ENCODE data around the gene RBM4. TPM values are rescaled to one million over a fixed set of nuclear protein-coding genes. Genes with fewer than 3 reads are reported as not detected.

The RBM4 gene
- total RNA-seq, 2 donors from 2014 or later, result 105 to 137 TPM

DNA sequence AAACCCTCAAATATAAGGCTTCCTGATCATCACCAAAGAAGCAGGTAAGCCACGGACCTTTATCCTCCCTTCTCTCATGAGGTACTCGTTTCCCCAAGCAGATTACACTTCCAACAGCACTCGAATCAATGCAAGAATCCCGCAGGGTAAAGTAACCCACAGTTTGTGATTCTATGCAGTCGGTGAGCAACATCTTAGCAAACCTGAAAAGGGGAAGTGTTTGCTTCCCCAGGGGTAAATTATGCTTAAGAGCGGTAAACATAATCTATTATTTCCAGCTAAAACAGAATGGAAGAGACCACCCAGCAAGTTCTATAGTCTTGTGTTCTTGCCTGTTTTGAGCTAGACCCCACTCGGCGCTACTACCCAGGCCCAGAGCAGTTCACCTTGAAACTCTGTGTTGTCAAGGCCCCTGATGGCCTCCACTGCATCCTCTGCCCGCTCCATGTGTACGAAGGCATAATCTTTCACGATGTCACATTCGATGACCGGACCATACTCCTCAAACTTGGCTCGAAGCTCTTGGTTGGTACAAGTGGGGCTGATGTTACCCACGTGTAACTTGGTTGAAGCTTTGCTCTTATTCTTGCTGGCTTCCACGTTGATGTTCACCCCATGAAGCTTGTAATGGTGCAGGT is 37.9 kb downstream of the RBM4 start:
- H3K9me3 ChIP-seq, result no peaks in the 10 kb centered on the region
- peak overlapping the region; percentile 53 to 61 for H3K4me3 ChIP-seq
- peaks cover 8% of the 10 kb centered on the region for H3K4me1 ChIP-seq (replicated peaks)
- intact Hi-C loops (cut with DNase I), result loop anchor here (5.0 kb wide), 3 partner anchors 39 to 199 kb away; partner anchors contain the start of genes CCDC87, CCS and RBM4
- TF ChIP-seq POLR2AphosphoS5 (IDR thresholded peaks at IDR 0.05), result no peak
- TF ChIP-seq POLR2A (IDR thresholded peaks at IDR 0.05), result no peak
- TF ChIP-seq, protein P1, sequence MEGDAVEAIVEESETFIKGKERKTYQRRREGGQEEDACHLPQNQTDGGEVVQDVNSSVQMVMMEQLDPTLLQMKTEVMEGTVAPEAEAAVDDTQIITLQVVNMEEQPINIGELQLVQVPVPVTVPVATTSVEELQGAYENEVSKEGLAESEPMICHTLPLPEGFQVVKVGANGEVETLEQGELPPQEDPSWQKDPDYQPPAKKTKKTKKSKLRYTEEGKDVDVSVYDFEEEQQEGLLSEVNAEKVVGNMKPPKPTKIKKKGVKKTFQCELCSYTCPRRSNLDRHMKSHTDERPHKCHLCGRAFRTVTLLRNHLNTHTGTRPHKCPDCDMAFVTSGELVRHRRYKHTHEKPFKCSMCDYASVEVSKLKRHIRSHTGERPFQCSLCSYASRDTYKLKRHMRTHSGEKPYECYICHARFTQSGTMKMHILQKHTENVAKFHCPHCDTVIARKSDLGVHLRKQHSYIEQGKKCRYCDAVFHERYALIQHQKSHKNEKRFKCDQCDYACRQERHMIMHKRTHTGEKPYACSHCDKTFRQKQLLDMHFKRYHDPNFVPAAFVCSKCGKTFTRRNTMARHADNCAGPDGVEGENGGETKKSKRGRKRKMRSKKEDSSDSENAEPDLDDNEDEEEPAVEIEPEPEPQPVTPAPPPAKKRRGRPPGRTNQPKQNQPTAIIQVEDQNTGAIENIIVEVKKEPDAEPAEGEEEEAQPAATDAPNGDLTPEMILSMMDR (IDR thresholded peaks at IDR 0.05), result no peak
- DNase-seq (ENCODE audit: low spot score), result no peak
- no peaks in the 10 kb centered on the region for H3K27me3 ChIP-seq (replicated peaks; ENCODE audit: insufficient read depth)
- 44% methylated on average over 16 of the region's 16 CpGs for whole genome bisulfite sequencing
- H3K27ac ChIP-seq, result no peak overlapping the region
- no peaks in the 10 kb centered on the region for H3K36me3 ChIP-seq

DNA sequence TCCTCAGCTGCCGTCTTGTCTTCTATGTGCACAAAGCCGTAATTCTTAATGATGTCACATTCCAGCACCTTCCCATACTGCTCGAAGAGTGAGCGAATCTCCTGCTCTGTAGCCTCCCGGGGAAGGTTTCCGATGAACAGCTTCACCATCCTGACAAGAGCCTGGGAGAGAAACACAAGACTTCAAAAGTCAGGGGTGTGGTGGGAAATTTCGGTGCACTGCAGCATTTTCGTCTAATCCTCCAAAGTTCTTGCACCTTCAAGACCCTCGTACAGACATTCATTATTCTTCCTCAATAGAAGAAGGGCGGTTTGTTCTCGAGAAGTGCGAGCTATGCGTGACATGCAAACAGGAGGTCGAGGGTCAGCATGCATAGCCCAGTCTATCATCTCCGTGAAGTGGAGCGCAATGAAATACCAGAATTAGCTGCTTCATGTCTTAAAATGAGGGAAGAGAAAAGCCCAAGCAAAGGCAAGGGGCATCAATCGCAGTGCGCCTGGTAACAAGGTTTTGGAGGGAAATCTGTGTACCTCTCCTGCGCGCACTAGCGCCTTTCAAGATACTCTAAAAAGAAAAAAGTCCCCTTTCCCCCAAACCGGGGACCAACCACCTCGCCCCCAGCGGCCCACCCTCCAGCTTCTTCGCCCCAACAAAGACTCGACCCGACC is 38.6 kb downstream of the RBM4 start:
- Histone ChIP-seq H3K27ac (peak overlapping the region; percentile 92 to 94), H3K27me3 (replicated peaks; ENCODE audit: insufficient read depth) (no peaks in the 10 kb centered on the region), H3K36me3 (no peaks in the 10 kb centered on the region), H3K4me3 (peak overlapping the region; percentile 53 to 61), H3K9me3 (no peaks in the 10 kb centered on the region), H3K4me1 (replicated peaks) (peaks cover 8% of the 10 kb centered on the region)
- whole genome bisulfite sequencing, result 2% methylated on average over 27 of the region's 27 CpGs
- TF ChIP-seq, protein P1 (IDR thresholded peaks at IDR 0.05), result no peak
- TF ChIP-seq POLR2AphosphoS5 (IDR thresholded peaks at IDR 0.05), result no peak
- no peak for TF ChIP-seq POLR2A (IDR thresholded peaks at IDR 0.05)
- no peak for DNase-seq (ENCODE audit: low spot score)
- intact Hi-C loops (cut with DNase I), result loop anchor here (5.0 kb wide), 3 partner anchors 40 to 200 kb away; partner anchors contain the start of genes CCDC87, CCS and RBM4

DNA sequence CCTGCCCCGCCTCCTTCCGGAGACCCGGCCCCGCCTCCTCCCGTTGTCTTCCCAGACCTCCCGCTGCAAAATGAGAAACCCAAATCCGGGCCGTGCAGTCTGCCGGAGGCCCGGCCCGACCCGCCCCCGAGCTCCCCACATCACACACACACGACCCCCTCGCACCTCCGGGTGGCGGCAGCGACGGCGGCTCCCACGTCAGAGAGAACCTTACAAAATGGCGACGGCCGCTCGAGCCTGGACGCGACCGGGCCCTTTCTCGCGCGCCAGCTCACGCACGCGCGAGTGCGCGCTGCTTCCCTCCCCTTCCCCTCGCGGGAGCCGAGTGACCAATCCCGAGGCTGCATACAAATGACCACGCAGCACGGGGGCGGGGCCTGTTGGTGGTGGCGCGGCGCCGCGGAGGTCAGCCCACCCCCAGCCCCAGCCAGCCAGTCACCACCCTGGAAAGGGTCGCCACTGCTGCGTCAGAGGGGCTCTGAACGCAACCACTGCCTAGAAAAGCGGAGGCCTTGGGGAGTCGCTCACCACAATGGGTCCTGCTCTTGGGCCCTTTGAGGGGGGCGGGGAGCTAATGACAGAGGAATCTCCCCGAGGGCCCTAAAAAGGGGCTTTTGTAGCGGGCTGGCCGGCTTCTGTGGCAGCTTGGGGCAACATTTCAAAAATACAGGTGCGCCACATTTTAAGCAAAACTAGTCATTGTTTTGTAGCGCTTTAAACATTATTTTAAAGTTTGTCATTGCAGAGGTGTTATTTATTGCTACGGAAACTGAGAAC is 39.3 kb downstream of the RBM4 start, which contains the start of gene RBM4B:
Gene RBM4B, minus strand, starts transcription at position 289 of the 777 bp plus-strand sequence. CDS start 808 bp downstream, outside the sequence.
- intact Hi-C loops (cut with DNase I), result loop anchor here (1.0 to 5.0 kb wide), 4 partner anchors 40 to 200 kb away; partner anchors contain the start of genes CCDC87, CCS and RBM4

DNA sequence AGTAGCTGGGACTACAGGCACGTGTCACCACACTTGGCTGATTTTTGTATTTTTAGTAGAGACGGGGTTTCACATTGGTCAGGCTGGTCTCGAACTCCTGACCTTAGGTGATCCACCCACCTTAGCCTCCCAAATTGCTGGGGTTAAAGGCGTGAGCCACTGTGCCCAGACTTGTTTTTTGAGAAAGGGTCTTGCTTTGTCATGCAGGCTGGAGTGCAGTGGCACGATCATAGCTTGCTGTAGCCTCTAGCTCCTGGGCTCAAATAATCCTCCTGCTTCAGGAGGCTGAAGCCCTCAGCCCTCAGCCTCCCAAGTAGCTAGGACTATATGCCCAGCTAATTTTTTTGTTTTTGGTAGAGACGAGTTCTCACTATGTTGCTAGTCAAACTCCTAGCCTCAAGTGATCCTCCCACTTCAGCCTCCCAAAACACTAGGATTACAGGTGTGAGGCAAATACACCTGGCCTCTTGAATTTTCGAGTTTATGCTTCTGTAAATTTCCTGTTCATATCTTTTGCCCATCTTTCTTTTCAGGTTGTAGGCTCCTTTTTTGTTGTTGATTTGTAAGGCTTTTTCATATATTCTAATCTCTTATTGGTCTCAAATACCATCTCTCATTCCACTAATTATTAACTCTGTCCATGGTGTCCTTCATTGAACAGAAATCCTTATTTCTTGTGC is 42.6 kb downstream of the RBM4 start:
- H3K36me3 ChIP-seq, result no peaks in the 10 kb centered on the region
- peaks cover 4% of the 10 kb centered on the region for H3K4me1 ChIP-seq (replicated peaks)
- WGBS, result 92% methylated on average over 7 of the region's 7 CpGs
- intact Hi-C loops (cut with DNase I), result no loop called here
- TF ChIP-seq POLR2A (IDR thresholded peaks at IDR 0.05) (no peak), POLR2AphosphoS5 (IDR thresholded peaks at IDR 0.05) (no peak)
- TF ChIP-seq, protein P1 (IDR thresholded peaks at IDR 0.05), result no peak
- no peak overlapping the region for H3K27ac ChIP-seq
- H3K27me3 ChIP-seq (replicated peaks; ENCODE audit: insufficient read depth), result no peaks in the 10 kb centered on the region
- H3K9me3 ChIP-seq, result no peaks in the 10 kb centered on the region
- no peak overlapping the region for H3K4me3 ChIP-seq
- DNase-seq (ENCODE audit: low spot score), result no peak

More for the DNA sequence above, 39.3 kb downstream of the RBM4 start, which contains the start of gene RBM4B:
- TF ChIP-seq, protein P1 (IDR thresholded peaks at IDR 0.05), result peak in 1 of 4 experiments; percentile 7
- TF ChIP-seq POLR2A (IDR thresholded peaks at IDR 0.05) (peak; percentile 90), POLR2AphosphoS5 (IDR thresholded peaks at IDR 0.05) (peak; percentile 92)
- Histone ChIP-seq H3K27ac (peak within 1 kb of the TSS; percentile 92 to 94), H3K4me3 (peak within 1 kb of the TSS; percentile 53 to 61), H3K9me3 (no peaks in the 10 kb centered on the region), H3K36me3 (no peaks in the 10 kb centered on the region), H3K27me3 (replicated peaks; ENCODE audit: insufficient read depth) (no peaks in the 10 kb centered on the region), H3K4me1 (replicated peaks) (peaks cover 8% of the 10 kb centered on the region)
- DNase-seq (ENCODE audit: low spot score), result peak; percentile 93
- under 1% methylated on average over 61 of the region's 61 CpGs for WGBS

Measured in prostate gland (tissue), 2 donors.